MM.1S (cell line): ENCODE results near the gene C14orf132.

Experiments used
- EZH2 ChIP-seq: fragments of 300-600 bp; sonication (generic); optimal IDR thresholded peaks from 2 replicates; pipeline ENCODE3; 2017; ENCODE audit warnings: low read depth, mild to moderate bottlenecking, antibody characterized with exemption, low read length, mixed read lengths
- EZH2phosphoT487 ChIP-seq: fragments of 300-600 bp; sonication (generic); IDR thresholded peaks from 2 replicates; pipeline ENCODE4 v1.6.1; 2018; ENCODE audit warnings: antibody characterized with exemption, low read length
- TF ChIP-seq, protein P1 (sequence below): fragments of 300-600 bp; sonication (generic); IDR thresholded peaks from 2 replicates; pipeline ENCODE4 v1.5.1; 2016; ENCODE audit warnings: antibody characterized with exemption, low read length, mixed read lengths

DNA sequence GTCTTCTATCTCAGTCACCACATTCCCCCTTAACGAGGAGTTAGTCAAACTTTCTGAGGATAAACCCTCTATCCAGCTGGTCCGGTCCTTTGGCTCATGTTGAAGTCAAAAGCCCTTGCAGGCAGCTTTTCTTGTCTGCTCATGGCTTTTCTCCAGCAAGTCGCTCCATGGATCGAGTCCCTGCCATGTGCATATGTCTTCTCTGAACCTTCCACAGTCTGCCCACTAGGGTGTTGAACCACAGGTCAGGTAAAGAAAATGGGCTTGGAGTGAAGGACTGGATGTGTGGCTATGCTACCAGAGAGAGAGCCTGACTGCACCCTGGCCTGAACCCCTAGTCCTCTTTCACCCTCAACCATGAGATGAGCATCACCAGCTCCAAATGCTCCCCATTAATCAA lies 22.8 kb downstream of the C14orf132 start:
- TF ChIP-seq, protein P1, sequence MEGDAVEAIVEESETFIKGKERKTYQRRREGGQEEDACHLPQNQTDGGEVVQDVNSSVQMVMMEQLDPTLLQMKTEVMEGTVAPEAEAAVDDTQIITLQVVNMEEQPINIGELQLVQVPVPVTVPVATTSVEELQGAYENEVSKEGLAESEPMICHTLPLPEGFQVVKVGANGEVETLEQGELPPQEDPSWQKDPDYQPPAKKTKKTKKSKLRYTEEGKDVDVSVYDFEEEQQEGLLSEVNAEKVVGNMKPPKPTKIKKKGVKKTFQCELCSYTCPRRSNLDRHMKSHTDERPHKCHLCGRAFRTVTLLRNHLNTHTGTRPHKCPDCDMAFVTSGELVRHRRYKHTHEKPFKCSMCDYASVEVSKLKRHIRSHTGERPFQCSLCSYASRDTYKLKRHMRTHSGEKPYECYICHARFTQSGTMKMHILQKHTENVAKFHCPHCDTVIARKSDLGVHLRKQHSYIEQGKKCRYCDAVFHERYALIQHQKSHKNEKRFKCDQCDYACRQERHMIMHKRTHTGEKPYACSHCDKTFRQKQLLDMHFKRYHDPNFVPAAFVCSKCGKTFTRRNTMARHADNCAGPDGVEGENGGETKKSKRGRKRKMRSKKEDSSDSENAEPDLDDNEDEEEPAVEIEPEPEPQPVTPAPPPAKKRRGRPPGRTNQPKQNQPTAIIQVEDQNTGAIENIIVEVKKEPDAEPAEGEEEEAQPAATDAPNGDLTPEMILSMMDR, result no peak
- TF ChIP-seq EZH2phosphoT487 (no peak), EZH2 (no peak)
